GM18868 (cell line): ENCODE measurements around the gene PRKD2.
A peak's percentile ranks its signal among the peaks of the same experiment; 100 is the strongest.

ENCODE experiments used
- ATAC-seq: cut with Tn5 transposase; IDR thresholded peaks from one replicate; pipeline ENCODE4 v1.9.1; 2021; ENCODE audit warnings: mild to moderate bottlenecking, moderate library complexity; ENCODE audit not compliant: unreplicated experiment

PRKD2 gene

DNA sequence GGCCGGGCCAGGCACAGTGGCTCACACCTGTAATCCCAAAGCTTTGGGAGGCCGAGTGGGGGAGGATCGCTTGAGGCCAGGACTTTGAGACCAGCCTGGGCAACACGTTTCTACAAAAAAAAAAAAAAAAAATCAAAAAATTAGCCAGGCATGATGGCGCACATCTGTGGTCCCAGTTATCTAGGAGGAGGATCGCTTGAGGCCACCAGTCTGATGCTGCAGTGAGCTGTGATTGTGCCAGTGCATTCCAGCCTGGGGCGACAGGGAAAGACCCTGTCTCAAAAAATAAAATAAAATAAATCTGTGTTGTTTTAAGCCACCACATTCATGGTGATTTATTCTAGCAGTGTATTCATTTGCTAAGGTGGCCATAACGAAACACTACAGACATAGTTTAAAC, 51.8 kb downstream of the PRKD2 start:
- ATAC-seq, result no peak

DNA sequence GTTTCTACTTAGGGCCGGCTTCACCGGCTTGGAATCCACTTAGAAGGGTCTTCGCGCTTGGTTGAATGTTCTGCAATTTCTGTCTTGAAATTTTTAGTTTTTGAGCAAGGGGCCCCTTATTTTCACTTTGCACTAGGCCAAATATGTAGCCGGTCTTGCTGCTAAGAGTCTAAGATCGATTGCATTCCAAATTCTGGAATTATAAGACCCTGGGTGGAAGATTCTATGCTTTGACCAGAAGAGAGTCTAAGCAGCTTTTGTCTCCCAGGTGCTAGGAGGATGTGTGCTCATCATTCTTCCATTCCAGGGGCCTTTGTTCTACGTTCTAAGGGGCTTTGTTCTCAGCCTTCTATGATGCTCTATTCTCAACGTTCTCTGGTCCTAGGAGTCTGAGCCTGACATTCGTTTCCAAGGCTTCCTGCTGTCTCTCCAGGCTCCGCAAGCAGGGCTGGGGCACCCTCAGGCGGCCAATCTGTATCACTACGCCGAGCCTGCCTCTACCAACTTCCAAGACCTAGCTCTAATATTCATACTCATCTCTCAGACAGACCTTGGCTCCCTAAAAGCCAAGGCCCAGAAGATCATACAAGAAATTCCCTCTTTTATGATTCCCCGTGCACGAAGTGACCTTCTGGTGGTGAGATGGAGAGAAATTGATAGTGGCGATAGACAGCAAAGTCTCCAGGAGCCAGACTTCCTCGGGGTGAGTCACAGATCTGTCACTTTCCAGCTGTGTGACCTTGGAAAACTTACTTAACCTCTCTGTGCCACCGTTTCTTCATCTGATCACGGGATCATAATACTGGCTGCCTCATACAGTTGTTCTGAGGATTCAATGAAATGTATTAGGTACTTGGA, 55.0 kb downstream of the PRKD2 start:
- ATAC-seq, result peak; percentile 37

DNA sequence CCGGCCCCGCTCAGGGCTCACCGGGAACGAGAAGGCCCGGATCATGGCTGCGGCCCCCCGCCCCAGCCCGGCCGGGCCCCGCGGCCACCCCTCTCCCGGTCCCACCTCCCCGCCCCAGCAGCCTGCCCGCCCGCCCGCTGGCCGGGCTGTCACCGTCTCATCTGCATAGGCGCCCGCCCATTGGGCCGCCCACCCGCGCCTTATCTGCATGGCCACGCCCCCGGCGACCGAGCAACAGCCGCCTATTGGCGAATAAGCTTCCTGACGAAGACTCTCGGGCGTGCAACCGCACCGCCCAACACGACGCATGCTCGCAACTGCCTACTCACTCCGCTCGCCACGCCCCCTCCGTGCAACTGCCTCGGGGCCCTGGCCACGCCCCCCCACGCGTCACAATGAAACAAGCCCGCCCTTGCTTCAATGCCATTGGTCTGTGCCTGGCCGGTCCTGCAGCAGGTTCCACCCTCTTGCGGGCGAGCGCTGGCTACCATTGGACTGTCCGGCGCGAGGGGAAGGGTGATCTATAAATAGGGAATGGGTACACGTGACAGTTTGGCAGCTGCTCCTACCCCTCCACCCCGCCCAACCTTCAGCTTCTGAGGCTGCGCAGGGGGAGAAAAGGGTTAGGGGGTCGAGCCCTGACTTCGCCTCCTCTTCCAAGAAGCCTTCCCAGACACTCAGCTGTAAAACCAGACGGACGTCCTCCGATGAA, 55.7 kb downstream of the PRKD2 start, which contains the start of gene DACT3:
TSS of gene DACT3 (minus strand) at position 163 of the 712 bp plus-strand sequence. CDS start at position 45, 118 bp downstream.
- ATAC-seq, result peak; percentile 87

DNA sequence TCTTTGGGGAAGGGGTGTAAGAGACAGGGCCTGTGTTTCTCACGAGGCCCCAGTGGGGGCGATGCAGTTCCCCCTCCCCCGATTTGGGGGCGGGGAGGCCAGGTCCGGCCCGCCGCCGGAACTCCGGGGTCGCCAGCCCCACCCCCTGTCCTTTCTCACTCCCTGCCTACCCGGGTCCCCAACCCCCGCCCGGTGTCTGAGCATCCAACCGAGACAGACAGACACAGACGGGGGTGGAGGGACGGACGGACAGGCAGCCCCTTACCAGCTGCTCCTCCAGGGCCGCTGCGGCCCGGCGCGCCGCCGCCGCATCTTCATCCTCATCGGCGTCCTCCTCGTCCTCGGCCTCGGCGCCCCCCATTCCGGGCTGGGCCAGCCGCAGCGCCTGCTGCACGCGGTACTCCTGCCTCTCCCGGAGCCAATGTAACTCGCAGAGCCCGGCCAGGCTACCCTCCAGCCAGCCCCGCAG, 56.3 kb downstream of the PRKD2 start:
- ATAC-seq, result no peak

DNA sequence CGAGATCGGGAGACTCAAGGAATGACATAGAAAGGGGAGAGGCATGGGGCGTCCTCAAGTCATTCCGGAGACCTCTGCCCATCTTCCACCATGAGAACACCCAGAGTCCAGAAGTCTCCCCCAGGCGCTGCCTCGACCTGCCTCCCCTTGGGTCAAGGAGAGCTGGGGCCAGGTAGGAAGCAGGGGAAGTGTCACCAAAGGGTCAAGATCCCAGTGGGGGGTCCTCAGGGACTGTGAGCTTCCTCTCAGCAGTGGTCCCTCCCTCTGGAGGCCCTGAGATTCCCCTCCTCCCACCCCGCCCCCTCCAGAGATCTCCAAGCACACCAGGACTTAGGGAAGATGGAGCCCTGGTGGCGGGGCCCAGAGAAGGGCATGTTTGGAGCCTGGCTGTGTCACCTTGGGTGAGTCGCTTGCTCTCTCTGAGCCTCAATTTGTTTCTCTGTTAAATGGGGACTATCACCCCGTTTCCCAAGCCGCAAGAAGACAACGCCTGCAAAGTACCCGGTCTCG, 56.9 kb downstream of the PRKD2 start:
- ATAC-seq, result no peak

DNA sequence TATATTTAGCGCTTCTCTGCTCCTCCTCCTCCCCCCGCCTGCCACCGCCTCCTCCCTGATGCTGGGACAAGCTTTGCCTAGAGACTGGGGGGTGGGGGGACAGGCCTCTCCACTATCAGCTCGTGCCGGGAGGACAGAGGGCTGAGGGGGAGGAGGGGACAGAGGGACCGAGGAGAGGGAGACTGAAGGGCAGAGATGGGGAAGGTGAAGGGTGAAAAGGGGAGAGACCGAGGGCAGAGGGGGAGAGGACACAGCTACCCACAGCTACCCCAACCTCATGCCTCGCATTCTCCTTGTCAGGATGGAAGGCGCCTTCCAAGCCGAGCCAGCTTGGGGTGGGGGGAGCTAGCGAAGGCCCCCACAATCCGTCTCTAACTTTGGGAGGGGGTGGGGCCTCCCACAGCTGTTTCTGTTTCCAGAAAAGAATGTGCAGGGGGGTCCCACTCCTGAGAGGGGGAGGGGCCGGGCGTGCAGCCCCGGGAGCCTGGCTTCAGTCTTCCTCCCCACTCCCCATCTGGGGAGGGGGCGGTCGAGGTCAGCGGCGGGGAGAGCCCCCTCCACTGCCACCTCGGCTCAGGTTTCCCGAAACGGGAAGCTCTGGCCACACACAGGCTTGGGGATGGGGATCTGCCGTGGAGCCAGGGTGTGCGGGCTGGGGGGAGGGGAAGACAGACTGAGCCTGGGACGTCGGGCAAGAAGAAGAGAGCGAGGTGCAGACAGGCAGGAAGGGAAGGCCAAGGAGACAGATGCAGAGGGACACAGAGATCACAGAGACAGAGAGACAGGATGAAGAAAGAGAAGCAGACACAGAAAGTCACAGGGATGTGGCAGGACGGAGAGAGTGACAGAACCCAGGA, 57.5 kb downstream of the PRKD2 start:
- ATAC-seq, result no peak

DNA sequence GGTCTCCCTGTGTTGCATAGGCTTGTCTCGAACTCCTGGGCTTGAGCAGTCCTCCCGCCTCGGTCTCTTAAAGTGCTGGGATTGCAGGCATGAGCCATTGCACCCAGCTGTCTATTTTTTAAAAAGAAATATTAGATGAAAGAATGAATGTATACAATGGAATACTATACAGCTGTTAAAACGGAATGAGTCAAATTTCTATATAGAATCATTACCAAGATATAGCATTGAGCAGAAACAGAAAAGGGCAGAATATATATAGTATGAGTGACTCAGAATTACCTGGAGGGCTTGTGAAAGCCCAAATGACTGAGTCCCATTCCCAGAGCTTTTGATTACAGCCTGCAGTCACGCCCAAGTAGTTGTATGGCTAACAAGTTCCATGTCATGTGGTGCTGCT, 60.4 kb downstream of the PRKD2 start:
- no peak for ATAC-seq

DNA sequence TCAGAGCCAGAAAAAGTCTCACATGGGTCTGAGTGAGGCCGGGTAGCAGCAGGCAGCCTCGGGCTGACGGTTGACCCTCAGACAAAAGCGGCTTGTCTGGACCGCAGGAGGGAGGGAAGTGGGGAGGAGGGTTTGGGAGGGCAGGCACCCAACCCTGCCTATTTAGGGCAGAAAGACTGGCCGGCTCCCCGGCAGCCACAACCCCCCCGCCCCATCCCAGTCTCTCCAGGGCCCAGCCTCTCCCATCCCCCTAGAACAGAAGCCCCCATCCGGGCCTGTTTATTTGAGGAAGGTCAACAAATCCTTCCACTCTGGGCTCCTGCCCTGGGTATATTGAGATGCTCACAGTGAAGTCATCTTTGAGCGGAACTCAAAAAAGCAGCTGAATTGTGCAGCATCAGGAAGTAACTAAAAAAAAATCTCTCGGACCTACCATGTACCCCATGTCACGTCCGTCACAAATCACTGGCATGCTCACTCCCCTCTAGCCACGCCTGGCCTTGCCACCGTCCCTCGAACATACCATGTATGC, 62.2 kb downstream of the PRKD2 start:
- ATAC-seq, result no peak

DNA sequence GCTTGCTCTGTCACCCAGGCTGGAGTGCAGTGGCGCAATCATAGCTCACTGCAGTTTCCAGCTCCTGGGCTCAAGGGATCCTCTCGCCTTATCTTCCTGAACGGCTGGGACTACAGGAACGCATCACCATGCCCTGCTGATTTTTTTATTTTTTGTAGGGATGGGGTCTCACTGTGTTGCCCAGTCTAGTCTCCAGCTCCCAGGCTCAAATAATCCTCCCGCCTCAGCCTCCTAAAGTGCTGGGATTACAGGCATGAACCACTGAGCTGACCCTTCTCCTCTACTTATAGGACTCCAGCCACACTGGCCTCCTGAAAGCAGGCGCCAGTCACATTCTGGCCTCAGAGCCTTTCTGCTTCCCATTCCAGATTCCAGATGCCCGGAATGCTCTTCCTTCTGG, 66.5 kb downstream of the PRKD2 start:
- no peak for ATAC-seq

DNA sequence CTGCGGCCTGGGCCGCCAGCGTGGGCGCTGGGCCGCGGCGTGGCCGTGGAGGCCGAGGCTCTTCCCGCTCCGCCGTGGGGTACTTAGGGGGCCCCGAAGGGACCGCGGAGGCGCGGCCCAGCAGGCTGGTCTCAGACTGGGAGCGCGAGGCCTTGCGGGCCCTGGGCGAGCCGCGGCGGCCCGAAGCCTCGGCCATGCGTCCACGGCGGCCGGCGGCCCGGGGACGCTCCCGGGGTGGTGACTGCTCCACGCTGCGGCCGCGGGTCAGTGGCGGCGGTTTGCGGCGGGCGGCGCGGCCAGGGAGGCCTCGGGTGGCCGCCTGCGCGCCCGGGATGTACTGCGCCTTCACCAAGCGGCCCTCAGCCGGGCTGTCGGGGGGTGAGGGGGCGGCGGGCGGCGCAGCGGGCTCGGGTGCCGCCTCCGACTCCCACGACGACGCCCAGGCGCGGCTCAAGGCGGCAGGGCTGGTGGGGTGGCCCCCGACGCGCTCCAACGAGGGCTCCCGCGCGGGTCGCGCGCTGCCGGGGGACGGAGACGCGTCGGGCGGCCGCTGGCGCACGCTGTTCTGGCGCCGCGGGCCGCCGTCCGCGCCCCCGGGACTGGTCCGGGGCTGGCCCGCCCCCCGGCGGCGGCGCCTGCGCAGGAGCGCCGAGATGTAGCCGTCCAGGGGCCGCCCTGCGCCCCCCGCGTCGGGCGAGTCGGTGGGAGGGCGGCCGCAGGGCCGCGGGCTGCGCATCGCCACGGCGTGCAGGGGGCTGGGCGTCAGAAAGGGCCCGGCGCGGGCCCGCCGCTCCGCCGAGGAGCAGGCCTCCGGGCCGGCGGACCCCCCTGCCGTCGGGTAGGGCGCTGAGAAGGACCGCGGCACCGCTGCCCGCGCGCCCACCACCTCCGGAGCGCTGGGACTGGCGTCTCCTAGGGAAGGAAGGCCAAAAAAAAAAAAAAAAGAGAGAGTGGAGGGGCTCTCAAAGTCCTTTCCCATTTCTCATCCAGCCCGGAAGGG, 67.7 kb downstream of the PRKD2 start:
- ATAC-seq, result no peak

DNA sequence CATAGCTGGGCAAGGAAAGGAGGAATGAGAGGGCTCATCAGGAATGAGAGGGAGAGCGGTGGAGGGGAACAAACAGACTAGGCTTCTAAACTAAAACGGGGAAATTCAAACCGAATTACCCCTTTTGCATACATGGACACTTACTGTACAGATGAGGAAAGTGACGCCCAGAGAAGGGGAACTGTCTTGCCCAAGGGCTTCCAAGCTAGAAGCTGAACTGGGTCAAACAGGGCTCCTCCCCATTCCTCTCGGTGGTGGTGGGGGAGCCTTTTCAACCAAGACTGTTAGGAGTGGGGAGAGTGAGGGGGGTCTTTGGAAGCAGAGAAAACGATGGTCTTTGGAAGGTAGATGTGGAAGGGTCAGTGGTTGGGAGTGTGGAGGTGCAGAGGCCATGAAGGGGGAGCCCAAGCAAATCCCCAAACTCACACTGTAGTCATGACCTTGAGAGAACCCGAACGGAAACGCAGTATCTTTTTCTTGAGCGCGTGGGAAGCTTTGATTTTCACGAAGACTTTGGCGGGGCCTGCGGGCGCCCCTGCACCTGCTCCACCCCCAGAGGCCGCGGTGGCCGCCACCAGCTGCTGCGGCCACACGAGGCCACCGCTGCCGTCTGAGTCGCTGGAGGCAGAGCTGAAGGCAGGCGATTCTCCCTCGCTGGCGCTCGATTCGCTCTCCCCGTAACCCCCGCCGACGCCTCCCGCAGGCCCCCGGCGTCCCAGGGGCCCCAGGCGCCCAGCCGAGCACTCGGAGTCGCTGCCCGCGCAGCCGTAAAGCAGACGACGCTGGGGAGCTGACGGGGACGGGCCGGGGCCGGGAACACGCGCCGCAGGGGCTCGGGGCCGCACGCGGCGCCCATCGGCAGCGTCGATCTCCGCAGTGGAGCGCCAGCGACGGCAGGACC, 68.6 kb downstream of the PRKD2 start:
- ATAC-seq, result no peak

DNA sequence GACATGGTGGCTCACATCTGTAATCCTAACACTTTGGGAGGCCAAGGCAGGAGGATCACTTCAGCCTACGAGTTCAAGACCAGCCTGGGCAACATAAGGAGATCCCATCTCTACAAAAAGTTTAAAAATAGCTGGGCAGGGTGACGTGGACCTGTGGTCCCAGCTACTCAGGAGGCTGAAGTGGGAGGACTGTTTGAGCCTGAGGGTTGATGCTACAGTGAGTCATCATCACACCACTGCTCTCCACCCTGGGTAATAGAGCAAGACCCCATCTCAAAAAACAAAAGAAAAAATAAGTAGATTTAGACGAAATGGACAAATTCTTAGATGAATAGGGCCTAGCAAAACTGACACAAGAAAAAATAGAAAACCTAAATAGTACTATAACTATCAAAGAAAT, 70.5 kb downstream of the PRKD2 start:
- no peak for ATAC-seq

DNA sequence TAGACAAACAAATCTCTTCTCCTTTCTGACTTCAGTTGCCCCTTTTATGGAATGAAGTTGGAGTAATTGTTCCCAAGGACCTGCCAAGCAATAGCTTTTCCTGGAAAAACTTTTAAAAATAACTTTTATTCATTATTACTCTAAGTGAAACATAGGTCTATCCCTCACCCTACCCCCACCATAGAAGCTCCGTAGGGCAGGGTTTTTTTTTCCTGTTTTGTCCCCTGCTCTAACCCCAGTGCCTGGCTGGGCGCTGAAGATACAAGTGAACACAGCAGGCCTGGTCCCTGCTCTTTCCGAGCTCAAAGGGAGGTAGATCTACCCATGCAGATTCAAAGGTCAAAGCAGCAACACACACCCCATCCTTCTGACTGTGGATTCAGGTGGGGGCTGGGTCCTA, 72.2 kb downstream of the PRKD2 start:
- ATAC-seq, result no peak

DNA sequence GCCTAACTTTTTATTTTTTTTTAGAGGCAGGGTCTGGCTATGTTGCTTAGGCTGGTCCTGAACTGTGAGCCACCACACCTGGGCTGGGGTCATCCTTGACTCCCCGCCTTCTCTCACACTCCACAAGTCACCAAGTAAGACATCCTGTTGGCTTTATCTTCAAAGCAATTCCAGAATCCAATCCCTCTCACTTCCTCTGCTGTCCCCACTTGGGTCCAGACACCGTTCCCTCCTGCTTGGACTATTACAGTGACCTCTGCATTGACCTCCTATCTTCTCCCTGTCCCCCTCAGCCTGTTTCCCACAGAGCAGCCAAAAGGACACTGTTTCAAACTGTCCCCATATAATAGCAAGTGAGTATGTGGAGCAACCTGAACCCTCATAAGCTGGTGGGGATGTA, 76.3 kb downstream of the PRKD2 start:
- ATAC-seq, result no peak

DNA sequence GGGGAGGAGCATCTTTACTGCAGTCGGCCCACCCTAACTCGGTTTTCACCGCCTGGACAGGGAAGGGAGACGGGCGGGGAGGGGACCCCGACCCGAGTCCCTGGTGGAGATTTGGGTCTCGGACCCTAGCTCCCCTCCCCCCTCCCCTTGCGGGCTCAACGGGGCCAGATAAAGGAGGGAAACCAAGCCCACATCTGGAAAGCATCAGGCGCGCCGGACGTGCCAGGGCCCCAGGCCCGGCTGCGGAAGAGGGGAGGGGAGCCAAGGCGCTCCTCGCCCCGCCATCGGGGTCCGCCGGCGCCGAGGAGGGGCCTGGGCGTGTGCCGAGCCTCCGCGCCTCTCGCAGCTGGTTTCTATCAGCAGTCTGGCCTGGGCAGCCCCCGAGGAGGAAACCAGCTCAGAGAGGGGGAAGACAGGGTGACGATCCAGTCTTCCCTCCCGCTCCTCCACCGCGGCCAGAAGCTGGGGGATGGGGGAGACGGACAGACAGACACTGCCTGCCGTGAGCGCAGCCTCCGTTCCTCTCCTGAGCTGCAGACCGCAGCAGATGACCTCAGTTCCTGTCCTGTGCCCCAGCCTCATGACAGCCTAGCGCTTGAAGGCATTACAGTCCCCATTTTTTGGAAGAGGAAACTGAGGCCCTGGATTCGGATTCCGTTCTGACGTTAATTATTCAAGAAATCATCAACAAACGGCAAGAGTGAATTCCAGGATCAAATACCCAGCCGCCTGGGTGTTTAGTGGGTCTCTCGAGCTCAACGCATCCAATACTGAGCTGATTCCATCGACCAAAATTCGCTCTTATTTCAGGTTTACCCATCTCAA, 77.3 kb downstream of the PRKD2 start:
- no peak for ATAC-seq

DNA sequence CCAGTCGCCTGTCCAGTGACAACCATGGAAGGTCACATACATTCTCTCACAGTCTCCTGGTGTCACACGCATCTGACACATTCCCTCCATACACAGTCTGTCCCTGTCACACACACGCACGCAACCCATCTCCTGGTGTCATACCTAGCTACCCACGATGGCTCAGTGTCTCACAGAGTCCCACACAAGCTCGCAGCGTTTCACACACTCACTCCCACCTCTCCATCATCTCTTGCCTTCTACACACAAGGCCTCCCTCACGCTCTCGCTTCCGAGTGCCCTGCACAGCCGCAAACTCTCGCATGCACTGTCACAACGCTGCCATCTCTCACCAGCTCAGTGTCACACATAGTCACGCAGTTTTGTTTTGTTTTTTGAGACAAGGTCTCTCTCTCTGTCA, 79.7 kb downstream of the PRKD2 start:
- ATAC-seq, result no peak

DNA sequence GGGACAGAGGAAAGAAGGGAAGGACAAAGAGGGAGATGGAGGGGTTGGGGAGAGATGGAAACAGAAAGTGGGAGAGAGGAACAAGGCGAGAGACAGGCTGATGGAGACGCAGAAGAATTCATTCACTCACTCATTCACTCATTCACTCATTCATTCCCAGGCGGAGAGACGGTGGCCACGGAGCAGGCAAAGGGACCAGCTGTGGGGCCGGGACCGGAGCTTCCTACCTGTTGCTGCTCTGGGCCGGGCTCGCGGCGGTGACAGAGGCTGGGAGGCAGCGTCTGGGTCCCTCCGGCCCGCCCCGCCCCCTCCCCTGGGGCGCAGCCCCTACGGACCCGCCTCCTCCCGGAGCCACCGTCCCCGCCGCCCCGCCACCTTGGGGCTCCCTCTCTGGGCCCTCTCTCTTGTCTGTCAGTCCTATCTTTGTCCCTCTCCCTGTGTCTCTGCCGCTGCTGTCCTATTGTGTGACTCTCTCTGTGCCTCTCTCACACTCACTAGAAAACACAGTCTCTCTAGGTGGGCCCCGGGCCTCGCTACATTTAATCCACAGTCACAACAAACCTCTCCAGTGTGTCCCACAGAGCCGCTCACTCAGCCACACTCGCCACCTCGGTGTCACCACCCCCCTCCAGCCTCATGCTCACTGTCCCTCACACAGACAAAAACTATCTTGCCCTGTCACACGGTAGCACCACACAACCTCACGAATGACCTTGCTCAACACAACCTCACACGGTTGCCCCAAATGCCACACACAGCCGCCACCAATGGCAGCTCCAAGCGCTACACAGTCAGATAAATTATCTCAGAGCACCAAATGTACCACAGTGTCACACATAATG, 80.8 kb downstream of the PRKD2 start, which contains the start of gene GNG8:
TSS of gene GNG8 (minus strand) at position 283 of the 842 bp plus-strand sequence. CDS start 1,520 bp downstream, outside the sequence.
- no peak for ATAC-seq
